ENCODE results near the gene F2RL1.

F2RL1 gene

DNA sequence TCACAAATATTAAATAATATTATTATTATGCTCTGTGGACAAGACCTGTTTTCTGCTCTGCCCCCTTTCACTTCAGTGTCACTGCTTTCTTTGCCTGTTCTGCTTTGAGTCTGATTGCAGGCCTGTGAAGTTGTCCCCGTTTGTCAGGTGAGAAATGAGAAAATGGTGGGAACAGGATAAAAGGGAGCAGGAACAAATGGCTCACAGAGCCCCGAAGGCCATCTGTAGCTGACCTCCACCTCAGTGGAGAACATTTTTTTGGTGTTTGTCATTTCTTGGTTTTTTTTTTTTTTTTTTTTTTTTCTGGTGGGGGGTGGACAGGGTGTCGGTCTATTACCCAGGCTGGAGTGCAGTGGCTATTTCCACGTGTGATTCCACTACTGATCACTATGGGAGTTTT lies 17.8 kb downstream of the F2RL1 start:
- TF ChIP-seq CTCF (conservative IDR thresholded peaks at IDR 0.05; ENCODE audit: low read depth, low read length) = no peak
- DNase-seq (ENCODE audit: low read depth) = no peak

DNA sequence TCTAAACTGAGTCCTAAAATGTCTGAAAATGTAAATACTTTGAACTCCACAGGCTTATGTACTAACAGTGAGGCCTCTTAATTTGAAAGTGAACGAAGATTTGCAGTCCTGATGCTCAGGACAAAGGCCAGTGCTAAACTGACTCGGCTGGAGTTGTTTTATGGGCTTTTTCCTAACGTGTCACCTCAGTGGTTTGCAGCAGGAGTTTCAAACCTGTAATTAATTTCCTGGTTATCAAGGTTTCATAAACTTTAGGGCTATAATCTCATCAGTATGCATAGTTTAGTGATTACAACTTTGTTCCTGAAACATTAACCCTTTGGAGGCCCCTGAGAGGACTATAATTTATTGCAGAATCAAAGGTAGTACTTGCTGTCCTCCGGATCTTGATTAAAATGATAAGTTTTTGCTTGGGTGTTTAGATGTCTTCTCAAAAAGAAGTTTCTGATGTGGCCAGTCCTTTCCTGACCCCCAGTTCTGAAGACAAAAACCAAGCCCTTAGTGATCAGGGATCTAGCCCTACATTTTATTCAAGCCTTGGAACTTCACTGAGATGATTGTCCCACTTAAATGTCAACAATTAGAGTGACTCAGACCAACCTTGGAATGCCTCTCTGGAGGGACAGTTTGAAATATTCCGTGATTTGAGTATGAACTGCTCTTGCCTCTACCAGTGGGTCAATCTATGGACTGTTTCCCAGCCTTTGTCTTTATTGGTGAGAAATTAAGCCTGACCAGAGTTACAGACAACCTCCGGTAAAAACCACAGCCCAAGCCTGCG lies 19.8 kb downstream of the F2RL1 start:
- H3K4me3 ChIP-seq (ENCODE audit: low read length) = no peak overlapping the region
- DNase-seq (ENCODE audit: low read depth) = peak; percentile 24
- TF ChIP-seq CTCF (conservative IDR thresholded peaks at IDR 0.05; ENCODE audit: low read depth, low read length) = no peak

More for the DNA sequence above, 17.8 kb downstream of the F2RL1 start:
- H3K4me3 ChIP-seq (ENCODE audit: low read length) = no peak overlapping the region

- no peak overlapping the region for H3K4me3 ChIP-seq (ENCODE audit: low read length)
- TF ChIP-seq CTCF (conservative IDR thresholded peaks at IDR 0.05; ENCODE audit: low read depth, low read length) = no peak
- no peak for DNase-seq (ENCODE audit: low read depth)
These were observed 22.5 kb downstream of the F2RL1 start for GRCh38 chr5:76841361-76841760.

DNA sequence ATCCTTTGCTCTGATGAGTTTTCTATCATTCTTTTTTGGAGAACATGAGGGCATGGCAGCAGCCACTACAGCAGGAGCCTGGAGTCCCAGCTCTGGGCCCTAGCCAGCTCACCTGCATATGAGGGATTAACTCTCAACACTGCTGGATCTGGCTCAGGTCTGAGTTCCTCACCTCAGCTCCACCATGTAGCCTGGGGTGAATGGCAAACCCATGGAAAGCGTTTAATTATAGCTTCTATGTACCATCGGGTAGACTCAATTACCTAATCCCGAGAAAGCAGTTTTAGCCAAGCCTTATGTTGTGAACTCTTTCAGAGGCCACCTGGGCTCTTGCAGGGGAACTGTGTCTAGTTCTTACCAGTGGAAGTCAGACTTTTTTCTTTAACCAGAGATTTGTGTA lies 27.1 kb downstream of the F2RL1 start:
- DNase-seq (ENCODE audit: low read depth) = no peak
- TF ChIP-seq CTCF (conservative IDR thresholded peaks at IDR 0.05; ENCODE audit: low read depth, low read length) = no peak
- H3K4me3 ChIP-seq (ENCODE audit: low read length) = no peak overlapping the region

- DNase-seq (ENCODE audit: low read depth) = no peak
These were observed 30.8 kb downstream of the F2RL1 start, which contains the start of gene S100Z for GRCh38 chr5:76849419-76850291. TSS of gene S100Z (plus strand) at chr5:76850014. CDS start at chr5:76875360, 25,346 bp downstream.

DNA sequence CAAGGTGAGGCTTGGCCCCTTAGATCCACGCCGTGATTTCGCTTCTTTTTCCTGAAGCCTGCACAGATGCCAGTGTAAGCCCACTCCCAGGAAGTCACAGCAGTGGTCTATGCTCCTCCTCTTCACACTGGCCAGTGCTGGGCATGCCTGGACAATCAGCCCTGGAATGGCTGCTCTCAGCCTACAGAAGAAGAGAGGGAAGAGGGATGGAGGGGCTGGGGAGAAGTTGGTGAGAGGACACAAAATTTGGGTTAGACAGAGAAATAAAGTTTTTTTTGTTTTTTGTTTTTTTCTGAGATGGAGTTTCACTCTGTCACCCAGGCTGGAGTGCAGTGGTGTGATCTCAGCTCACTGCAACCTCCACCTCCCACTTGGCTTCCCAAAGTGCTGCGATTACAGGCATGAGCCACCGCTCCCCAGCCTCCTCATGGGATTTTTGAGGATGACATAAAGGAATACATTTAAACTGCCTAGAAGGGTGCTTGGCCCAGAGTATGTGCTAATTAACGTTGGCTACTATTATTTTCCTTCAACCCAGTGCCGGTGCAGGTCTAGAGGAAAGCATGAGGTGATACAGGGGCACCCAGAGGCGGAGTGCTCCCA lies 31.8 kb downstream of the F2RL1 start:
- DNase-seq (ENCODE audit: low read depth) = no peak
- H3K4me3 ChIP-seq (ENCODE audit: low read length) = no peak overlapping the region
- TF ChIP-seq CTCF (conservative IDR thresholded peaks at IDR 0.05; ENCODE audit: low read depth, low read length) = no peak

More at GRCh38 chr5:76849419-76850291, 30.8 kb downstream of the F2RL1 start, which contains the start of gene S100Z:
- no peak within 1 kb of the TSS for H3K4me3 ChIP-seq (ENCODE audit: low read length)
- TF ChIP-seq CTCF (conservative IDR thresholded peaks at IDR 0.05; ENCODE audit: low read depth, low read length) = no peak

Measured in retinal pigment epithelial cell (primary cell).